Ishikawa (cell line): ENCODE data around the gene MARCHF3.

ENCODE experiments used
- CEBPB ChIP-seq: IDR thresholded peaks from 2 replicates; pipeline ENCODE4 v1.6.1; 2012
- CREB1 ChIP-seq: IDR thresholded peaks from 2 replicates; pipeline ENCODE4 v1.6.1; 2012; ENCODE audit warnings: low read depth
- EGR1 ChIP-seq: IDR thresholded peaks from 2 replicates; pipeline ENCODE4 v1.6.1; 2012
- EP300 ChIP-seq: IDR thresholded peaks from 2 replicates; pipeline ENCODE4 v1.6.1; 2012; ENCODE audit warnings: borderline replicate concordance
- FOXM1 ChIP-seq: IDR thresholded peaks from 2 replicates; pipeline ENCODE4 v1.6.1; 2012; ENCODE audit warnings: low read depth, borderline replicate concordance
- MAX ChIP-seq: IDR thresholded peaks from 2 replicates; pipeline ENCODE4 v1.6.1; 2012
- RAD21 ChIP-seq: IDR thresholded peaks from 2 replicates; pipeline ENCODE4 v1.6.1; 2012; ENCODE audit warnings: low read depth
- REST ChIP-seq: IDR thresholded peaks from 2 replicates; pipeline ENCODE4 v1.6.1; 2012; ENCODE audit warnings: low read depth, mild to moderate bottlenecking
- TAF1 ChIP-seq: IDR thresholded peaks from 2 replicates; pipeline ENCODE4 v1.6.1; 2012; ENCODE audit warnings: low read depth, mild to moderate bottlenecking
- TCF12 ChIP-seq: IDR thresholded peaks from 2 replicates; pipeline ENCODE4 v1.6.1; 2012; ENCODE audit warnings: low read depth
- TEAD4 ChIP-seq: IDR thresholded peaks from 2 replicates; pipeline ENCODE4 v1.6.1; 2012
- YY1 ChIP-seq: IDR thresholded peaks from 2 replicates; pipeline ENCODE4 v1.6.1; 2012; ENCODE audit warnings: low read depth
- ZBTB7A ChIP-seq: IDR thresholded peaks from 2 replicates; pipeline ENCODE4 v1.6.1; 2012; ENCODE audit warnings: low read depth

GRCh38 chr5:127011961-127012644, 18.3 kb downstream of the MARCHF3 start:
- no peak for TF ChIP-seq YY1
- no peak for TF ChIP-seq CEBPB
- no peak for TF ChIP-seq TCF12
- no peak for TF ChIP-seq TAF1
- no peak for TF ChIP-seq FOXM1
- TF ChIP-seq ZBTB7A: no peak
- TF ChIP-seq RAD21: no peak
- no peak for TF ChIP-seq REST
- TF ChIP-seq EP300: no peak
- TF ChIP-seq TEAD4: no peak
- TF ChIP-seq CREB1: no peak
- no peak for TF ChIP-seq MAX
- TF ChIP-seq EGR1: no peak
